ENCODE measurements around the gene ZNF487.
"Not testable (repeated sequence)": the region's sequence is repeated elsewhere in the genome, so short reads cannot be mapped to it uniquely, and the experiment has no call there.

ZNF487 gene

GRCh38 chr10:43411536-43411935, 25.4 kb upstream of the ZNF487 start:
- H3K4me3 ChIP-seq (ENCODE audit: low read length) = no peak overlapping the region
- no peak for TF ChIP-seq CTCF (conservative IDR thresholded peaks at IDR 0.05; ENCODE audit: low read depth, low read length)
- DNase-seq (ENCODE audit: low read depth) = no peak

- H3K4me3 ChIP-seq (ENCODE audit: low read length) = no peak overlapping the region
- TF ChIP-seq CTCF (conservative IDR thresholded peaks at IDR 0.05; ENCODE audit: low read depth, low read length) = no peak
- no peak for DNase-seq (ENCODE audit: low read depth)
Measured at GRCh38 chr10:43415544-43415943, 21.4 kb upstream of the ZNF487 start.

- DNase-seq (ENCODE audit: low read depth) = no peak
- TF ChIP-seq CTCF (conservative IDR thresholded peaks at IDR 0.05; ENCODE audit: low read depth, low read length) = no peak
- no peak overlapping the region for H3K4me3 ChIP-seq (ENCODE audit: low read length)
Measured at GRCh38 chr10:43417950-43418768, 18.8 kb upstream of the ZNF487 start.

- peak overlapping the region; percentile 31 for H3K4me3 ChIP-seq (ENCODE audit: low read length)
- TF ChIP-seq CTCF (conservative IDR thresholded peaks at IDR 0.05; ENCODE audit: low read depth, low read length) = no peak
- no peak for DNase-seq (ENCODE audit: low read depth)
Measured at GRCh38 chr10:43419997-43420368, 16.9 kb upstream of the ZNF487 start.

- peak; percentile 28 for TF ChIP-seq CTCF (conservative IDR thresholded peaks at IDR 0.05; ENCODE audit: low read depth, low read length)
- peak overlapping the region; percentile 53 for H3K4me3 ChIP-seq (ENCODE audit: low read length)
- DNase-seq (ENCODE audit: low read depth) = no peak
Measured at GRCh38 chr10:43420369-43421200, 16.3 kb upstream of the ZNF487 start.

GRCh38 chr10:43421201-43421507, 15.8 kb upstream of the ZNF487 start:
- TF ChIP-seq CTCF (conservative IDR thresholded peaks at IDR 0.05; ENCODE audit: low read depth, low read length) = no peak
- peak overlapping the region; percentile 53 for H3K4me3 ChIP-seq (ENCODE audit: low read length)
- no peak for DNase-seq (ENCODE audit: low read depth)

- no peak for DNase-seq (ENCODE audit: low read depth)
- H3K4me3 ChIP-seq (ENCODE audit: low read length) = no peak overlapping the region
- TF ChIP-seq CTCF (conservative IDR thresholded peaks at IDR 0.05; ENCODE audit: low read depth, low read length) = no peak
Measured at GRCh38 chr10:43421519-43421918, 15.4 kb upstream of the ZNF487 start.

GRCh38 chr10:43421944-43422343, 15.0 kb upstream of the ZNF487 start:
- not testable (repeated sequence) for DNase-seq (ENCODE audit: low read depth); H3K4me3 ChIP-seq (ENCODE audit: low read length)

Data from retinal pigment epithelial cell (primary cell).